Cortex of kidney (tissue), 1 donor: Measurements from ENCODE around the gene BLM.
"Not testable (repeated sequence)": the region's sequence is repeated elsewhere in the genome, so short reads cannot be mapped to it uniquely, and the experiment has no call there.

Experiments used
- DNase-seq: peaks from one replicate; lab custom pipeline; 2025; lab: John Stamatoyannopoulos, UW

Gene BLM

GRCh38 chr15:90716976-90717821, at the start of gene BLM:
Gene BLM, plus strand, starts transcription at chr15:90717346. Its CDS starts 30,047 bp downstream, at chr15:90747393.
- DNase-seq: no peak

- not testable (repeated sequence) for DNase-seq
Measured at GRCh38 chr15:90667755-90668345, 49.3 kb upstream of the BLM start.

GRCh38 chr15:90670631-90671030, 46.5 kb upstream of the BLM start:
- not testable (repeated sequence) for DNase-seq

DNA sequence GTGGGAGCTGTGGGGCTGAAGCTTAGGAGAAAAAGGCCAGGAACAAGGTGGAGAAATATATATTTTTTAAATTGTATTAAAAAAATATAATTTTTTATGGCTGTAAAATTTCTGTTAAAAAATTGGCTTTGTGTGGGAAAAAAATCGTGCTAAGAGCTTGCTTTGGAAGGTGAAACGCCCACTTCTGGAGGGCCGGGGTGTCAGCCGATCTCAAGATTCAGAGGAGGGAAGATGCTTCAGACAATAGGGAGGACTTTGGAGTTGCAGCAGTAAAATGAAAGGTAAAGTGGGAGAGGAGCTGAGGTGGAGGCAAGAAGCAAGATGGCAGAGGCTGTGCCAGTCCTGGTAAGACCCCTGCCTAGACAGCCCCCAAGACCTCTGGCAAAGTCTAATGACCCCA, 45.9 kb upstream of the BLM start:
- DNase-seq: no peak

DNA sequence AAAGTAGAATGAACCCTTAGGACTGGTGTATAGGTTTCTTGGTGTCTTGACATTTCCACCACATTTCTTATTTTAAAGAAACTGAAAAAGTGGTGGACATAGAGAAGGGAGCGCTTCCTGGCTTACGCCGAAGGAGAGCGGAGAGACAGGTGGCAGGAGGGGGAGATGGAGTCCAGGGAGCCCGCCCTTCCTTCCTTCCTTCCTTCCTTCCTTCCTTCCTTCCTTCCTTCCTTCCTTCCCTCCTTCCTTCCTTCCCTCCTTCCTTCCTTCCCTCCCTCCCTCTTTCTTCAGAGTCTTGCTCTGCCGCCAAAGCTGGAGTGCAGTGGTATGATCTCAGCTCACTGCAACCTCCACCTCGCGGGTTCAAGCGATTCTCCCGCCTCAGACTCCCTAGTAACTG, 43.8 kb upstream of the BLM start:
- DNase-seq: not testable (repeated sequence)

GRCh38 chr15:90674476-90674875, 42.7 kb upstream of the BLM start:
- no peak for DNase-seq

DNA sequence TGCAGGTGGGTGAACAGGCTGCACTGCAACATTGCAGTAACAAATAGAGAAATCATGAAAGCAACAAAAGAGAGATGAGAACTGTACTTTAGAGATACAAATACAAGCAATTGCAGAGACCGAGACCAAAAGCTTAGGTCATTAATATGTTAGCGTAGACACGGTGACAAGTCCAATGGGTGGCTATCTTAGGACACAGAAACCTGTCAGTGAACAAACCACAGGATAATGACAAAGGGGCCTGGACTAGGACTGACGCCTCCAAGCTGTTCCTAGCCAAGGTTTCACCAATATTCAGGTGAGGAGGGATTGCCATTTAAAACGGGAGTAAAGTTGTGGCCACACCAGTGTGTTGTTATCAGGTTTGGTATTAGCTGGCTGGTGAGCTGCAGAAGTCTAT, 41.7 kb upstream of the BLM start:
- no peak for DNase-seq

- DNase-seq: no peak
Measured at GRCh38 chr15:90677807-90678790, 39.0 kb upstream of the BLM start.

DNA sequence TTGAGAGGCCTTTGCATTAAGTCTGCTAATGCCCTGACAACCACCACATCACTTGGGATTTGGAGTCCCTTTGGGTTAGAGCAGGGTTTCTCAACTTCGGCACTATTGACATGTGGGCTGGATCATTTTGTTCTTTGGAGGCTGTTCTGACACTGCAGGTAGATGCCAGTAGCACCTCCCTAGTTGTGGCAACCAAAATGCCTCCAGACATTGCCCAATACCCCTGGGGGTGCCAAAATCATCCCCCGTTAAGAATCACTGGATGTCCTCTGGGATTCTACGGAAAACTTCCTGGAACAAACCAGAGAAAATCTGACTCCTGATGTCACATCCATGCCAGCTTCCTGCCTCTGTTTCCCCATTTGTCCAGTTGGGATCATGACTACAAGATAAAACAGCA, 37.2 kb upstream of the BLM start:
- DNase-seq: no peak

- no peak for DNase-seq
Measured at GRCh38 chr15:90680371-90680935, 36.7 kb upstream of the BLM start.

DNA sequence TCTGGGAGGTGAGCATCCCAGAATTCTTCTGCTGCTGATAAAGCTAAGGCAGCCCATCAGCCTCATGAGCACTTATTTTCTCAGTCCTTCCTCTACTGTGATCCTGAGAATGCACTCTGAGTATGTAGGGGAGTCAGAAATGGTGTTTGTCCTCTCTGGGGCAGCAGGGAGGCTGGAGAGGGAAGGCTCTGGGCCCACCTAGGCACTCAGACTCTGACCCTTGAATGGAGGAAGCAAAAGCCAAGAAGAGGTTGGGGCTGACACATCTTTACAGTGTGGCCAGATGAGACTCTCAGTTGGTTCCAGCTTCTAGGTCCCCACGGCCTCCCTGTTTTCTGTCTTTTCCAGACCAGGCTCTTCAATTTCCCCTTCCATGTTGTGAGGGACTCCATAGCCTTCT, 36.1 kb upstream of the BLM start:
- no peak for DNase-seq

GRCh38 chr15:90681480-90681879, 35.7 kb upstream of the BLM start:
- no peak for DNase-seq

DNA sequence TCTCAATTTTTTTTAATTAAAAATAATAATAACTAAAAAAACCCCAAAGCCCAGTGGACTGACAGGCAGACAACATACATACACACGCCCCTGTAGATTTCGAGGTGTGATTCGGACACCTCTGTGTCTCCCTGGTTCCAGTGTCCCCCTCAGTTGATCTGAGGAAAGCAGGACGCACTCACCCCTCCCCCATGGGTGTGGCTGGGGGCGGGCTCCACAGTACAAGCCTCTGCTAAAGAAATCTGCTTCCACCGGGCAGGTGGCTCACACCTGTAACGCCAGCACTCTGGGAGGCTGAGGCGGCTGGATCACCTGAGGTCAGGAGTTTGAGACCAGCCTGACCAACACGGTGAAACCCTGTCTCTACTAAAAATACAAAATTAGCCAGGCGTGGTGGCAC, 33.8 kb upstream of the BLM start:
- no peak for DNase-seq

DNA sequence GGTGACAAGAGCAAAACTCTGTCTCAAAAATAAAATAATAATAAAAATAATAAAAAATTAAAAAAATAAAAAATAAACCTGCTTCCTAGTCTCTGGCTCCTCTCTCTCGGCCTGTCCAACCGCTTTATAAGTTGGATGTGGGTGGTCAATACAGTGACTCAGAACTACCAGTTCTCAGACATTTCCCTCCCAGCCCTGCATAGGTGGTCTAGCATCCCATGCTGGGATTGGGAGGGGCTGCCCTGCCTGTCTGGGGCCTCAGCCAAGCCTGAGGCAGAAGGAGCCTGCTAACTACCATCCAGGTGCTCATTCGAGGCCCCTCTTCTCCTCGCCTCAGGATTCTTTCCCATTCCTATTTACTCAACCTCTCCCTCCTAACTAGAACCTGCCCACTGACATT, 33.3 kb upstream of the BLM start:
- DNase-seq: no peak

GRCh38 chr15:90684281-90684680, 32.9 kb upstream of the BLM start:
- no peak for DNase-seq

GRCh38 chr15:90685591-90686434, 31.3 kb upstream of the BLM start:
- DNase-seq: no peak

GRCh38 chr15:90686435-90687218, 30.5 kb upstream of the BLM start:
- no peak for DNase-seq

GRCh38 chr15:90689326-90689961, 27.7 kb upstream of the BLM start:
- not testable (repeated sequence) for DNase-seq

- DNase-seq: no peak
Measured at GRCh38 chr15:90690585-90690984, 26.6 kb upstream of the BLM start.

- no peak for DNase-seq
Measured at GRCh38 chr15:90691369-90691768, 25.8 kb upstream of the BLM start.
